ENCODE measurements around the gene SYNE1.
"Not testable (repeated sequence)": the region's sequence is repeated elsewhere in the genome, so short reads cannot be mapped to it uniquely, and the experiment has no call there.

- TF ChIP-seq, protein P1, sequence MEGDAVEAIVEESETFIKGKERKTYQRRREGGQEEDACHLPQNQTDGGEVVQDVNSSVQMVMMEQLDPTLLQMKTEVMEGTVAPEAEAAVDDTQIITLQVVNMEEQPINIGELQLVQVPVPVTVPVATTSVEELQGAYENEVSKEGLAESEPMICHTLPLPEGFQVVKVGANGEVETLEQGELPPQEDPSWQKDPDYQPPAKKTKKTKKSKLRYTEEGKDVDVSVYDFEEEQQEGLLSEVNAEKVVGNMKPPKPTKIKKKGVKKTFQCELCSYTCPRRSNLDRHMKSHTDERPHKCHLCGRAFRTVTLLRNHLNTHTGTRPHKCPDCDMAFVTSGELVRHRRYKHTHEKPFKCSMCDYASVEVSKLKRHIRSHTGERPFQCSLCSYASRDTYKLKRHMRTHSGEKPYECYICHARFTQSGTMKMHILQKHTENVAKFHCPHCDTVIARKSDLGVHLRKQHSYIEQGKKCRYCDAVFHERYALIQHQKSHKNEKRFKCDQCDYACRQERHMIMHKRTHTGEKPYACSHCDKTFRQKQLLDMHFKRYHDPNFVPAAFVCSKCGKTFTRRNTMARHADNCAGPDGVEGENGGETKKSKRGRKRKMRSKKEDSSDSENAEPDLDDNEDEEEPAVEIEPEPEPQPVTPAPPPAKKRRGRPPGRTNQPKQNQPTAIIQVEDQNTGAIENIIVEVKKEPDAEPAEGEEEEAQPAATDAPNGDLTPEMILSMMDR (IDR thresholded peaks at IDR 0.05), result not testable (repeated sequence)
- not testable (repeated sequence) for TF ChIP-seq POLR2A (IDR thresholded peaks at IDR 0.05)
These were observed 560.9 kb downstream of the SYNE1 start for GRCh38 chr6:152076242-152076641.
